ENCODE results near the gene MBNL3. TPM values are rescaled to one million over a fixed set of nuclear protein-coding genes. Genes with fewer than 3 reads are reported as not detected.

MBNL3 gene
- total RNA-seq, 2 donors from 2014 or later: 36.8 to 40.5 TPM

DNA sequence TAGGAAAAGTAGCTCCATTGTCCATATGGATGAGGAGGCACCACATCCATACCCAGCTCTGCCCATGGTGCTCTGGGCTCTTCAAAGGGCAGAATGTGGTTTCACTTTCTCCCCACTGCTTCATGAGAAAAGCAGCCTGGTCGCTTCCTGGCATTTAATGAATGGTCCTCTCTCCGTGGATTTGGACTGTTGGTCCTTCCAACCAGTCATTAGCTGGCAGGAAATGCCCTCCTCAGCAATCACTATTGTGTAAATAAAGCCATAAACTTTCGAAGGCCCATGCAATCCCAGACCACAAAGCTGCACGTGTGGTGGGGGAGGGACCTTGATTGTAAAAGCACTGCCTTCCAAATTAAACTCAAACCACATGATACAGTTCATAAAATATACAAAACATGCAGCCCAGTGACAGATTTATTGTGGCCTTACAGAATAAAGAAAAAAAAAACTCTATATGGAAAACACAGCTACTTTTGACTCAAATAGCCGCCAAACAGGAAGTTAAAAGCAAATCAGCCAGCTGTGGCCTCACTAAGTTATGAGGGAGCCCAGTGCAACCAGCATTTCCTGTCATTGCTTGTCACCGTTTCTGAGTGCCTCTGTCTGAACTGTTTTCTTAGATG, 8.1 kb downstream of the MBNL3 start:
- no peaks in the 10 kb centered on the region for H3K9me3 ChIP-seq
- no peaks in the 10 kb centered on the region for H3K36me3 ChIP-seq
- H3K4me1 ChIP-seq: peaks cover 5% of the 10 kb centered on the region
- peak overlapping the region; percentile 60 for H3K27ac ChIP-seq
- intact Hi-C loops (cut with DNase I): no loop called here
- peak overlapping the region; percentile 16 for H3K4me3 ChIP-seq
- peak; percentile 69 for DNase-seq
- TF ChIP-seq, protein P1, sequence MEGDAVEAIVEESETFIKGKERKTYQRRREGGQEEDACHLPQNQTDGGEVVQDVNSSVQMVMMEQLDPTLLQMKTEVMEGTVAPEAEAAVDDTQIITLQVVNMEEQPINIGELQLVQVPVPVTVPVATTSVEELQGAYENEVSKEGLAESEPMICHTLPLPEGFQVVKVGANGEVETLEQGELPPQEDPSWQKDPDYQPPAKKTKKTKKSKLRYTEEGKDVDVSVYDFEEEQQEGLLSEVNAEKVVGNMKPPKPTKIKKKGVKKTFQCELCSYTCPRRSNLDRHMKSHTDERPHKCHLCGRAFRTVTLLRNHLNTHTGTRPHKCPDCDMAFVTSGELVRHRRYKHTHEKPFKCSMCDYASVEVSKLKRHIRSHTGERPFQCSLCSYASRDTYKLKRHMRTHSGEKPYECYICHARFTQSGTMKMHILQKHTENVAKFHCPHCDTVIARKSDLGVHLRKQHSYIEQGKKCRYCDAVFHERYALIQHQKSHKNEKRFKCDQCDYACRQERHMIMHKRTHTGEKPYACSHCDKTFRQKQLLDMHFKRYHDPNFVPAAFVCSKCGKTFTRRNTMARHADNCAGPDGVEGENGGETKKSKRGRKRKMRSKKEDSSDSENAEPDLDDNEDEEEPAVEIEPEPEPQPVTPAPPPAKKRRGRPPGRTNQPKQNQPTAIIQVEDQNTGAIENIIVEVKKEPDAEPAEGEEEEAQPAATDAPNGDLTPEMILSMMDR (IDR thresholded peaks at IDR 0.05): no peak
- H3K27me3 ChIP-seq: no peaks in the 10 kb centered on the region
- H3K9ac ChIP-seq (ENCODE audit: low read depth in 2 of 2, low read length in 2 of 2): peak overlapping the region in 1 of 2 donors; percentile 57

DNA sequence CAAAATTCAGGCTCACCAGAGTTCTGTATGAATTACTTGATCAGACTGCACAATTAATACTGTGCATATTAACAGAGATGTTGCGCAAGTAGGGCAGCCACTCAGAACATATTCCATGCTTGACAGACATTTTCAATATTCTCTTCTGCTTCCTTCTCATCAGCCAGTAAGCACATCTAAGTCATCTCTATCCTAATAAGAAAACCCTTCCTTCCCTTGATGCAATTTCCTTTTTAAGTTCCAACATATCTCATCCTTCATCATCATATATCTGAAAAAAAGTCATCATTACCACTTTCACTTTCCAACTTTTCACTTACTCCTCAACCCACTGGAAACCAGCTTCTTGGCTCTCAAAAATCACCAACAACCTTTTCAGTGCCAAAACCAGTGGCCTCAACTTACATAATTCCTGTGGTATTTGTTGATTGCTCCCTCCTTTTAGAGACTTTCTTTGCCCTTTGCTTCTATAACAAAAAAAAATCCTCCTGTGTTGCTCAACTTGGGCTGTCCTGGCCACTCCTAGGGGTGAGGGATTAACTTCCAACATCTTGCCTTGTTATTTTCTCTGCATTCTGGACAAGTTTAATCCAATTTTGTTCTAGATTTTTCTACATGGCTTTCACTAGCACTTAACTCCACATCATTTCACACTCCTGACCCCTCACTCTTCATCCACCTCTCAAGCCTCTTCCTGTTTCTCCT, 14.1 kb downstream of the MBNL3 start:
- intact Hi-C loops (cut with DNase I): no loop called here
- no peak overlapping the region for H3K4me3 ChIP-seq
- H3K9me3 ChIP-seq: no peaks in the 10 kb centered on the region
- no peaks in the 10 kb centered on the region for H3K4me1 ChIP-seq
- H3K9ac ChIP-seq (ENCODE audit: low read depth in 2 of 2, low read length in 2 of 2): no peak overlapping the region
- DNase-seq: no peak
- no peaks in the 10 kb centered on the region for H3K27me3 ChIP-seq
- H3K27ac ChIP-seq: no peak overlapping the region
- TF ChIP-seq, protein P1 (IDR thresholded peaks at IDR 0.05): no peak
- no peaks in the 10 kb centered on the region for H3K36me3 ChIP-seq

DNA sequence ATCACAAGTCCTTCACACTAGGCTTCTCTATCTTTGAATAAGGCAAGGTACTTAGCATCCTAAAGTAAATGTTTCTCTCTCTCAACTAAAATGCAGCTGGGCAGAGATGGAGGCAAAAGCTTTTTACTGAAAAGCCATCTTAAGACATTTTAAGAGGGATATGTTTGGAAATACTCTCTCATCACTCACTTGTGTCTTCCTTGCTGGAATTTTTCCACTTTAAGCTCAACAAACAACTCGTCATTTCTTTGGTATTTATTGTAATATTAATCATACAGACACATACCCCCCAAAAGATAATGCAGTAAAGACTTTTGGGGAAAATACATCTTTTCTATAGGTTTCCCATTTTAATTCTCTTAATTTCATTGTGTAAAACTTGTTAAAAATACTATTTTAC, 16.4 kb downstream of the MBNL3 start:
- Histone ChIP-seq H3K4me1 (no peaks in the 10 kb centered on the region), H3K4me3 (no peak overlapping the region), H3K27ac (no peak overlapping the region), H3K36me3 (no peaks in the 10 kb centered on the region), H3K9me3 (no peaks in the 10 kb centered on the region), H3K9ac (ENCODE audit: low read depth in 2 of 2, low read length in 2 of 2) (no peak overlapping the region), H3K27me3 (no peaks in the 10 kb centered on the region)
- intact Hi-C loops (cut with DNase I): no loop called here
- TF ChIP-seq, protein P1 (IDR thresholded peaks at IDR 0.05): no peak
- no peak for DNase-seq

DNA sequence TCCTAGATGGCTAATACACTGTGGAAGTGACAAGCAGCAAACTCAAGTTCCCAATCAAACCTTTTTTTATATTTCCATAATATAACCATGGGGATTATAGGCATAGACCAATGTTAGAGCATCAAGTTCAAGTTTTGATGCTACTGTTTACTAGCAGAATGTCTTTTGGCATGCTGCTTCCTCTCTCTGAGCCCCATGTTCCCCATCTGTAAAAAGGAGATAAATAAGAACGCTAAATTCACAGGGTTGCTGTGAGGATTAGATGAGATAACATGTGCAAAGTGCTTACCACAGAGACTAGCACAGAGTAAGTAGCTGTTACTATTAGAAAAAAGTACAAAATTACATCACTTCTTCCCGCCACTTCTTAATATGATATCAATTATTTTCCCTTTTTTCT, 18.0 kb downstream of the MBNL3 start:
- DNase-seq: no peak
- TF ChIP-seq, protein P1 (IDR thresholded peaks at IDR 0.05): no peak
- H3K9me3 ChIP-seq: no peaks in the 10 kb centered on the region
- H3K27me3 ChIP-seq: no peaks in the 10 kb centered on the region
- no peaks in the 10 kb centered on the region for H3K4me1 ChIP-seq
- H3K4me3 ChIP-seq: no peak overlapping the region
- no peak overlapping the region for H3K27ac ChIP-seq
- intact Hi-C loops (cut with DNase I): no loop called here
- no peaks in the 10 kb centered on the region for H3K36me3 ChIP-seq
- no peak overlapping the region for H3K9ac ChIP-seq (ENCODE audit: low read depth in 2 of 2, low read length in 2 of 2)

DNA sequence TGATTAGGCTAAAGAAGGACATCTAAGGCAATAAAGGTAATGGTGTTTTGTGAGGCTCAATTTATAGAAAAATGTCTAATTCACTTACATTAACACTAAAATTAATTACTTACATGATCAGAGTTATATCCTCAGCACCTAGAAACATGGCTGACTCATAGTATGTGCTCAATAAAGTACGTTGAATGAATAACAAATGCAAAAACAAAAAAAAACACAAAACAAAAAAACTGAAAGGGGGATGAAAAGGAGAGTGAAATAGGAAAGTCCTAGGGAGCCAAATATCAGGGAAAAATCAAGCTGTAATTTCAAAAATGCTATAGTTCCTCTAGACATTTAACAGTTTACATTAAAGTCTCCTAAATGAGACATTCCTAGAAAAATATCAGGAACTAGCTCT, 18.7 kb downstream of the MBNL3 start:
- intact Hi-C loops (cut with DNase I): no loop called here
- Histone ChIP-seq H3K9ac (ENCODE audit: low read depth in 2 of 2, low read length in 2 of 2) (no peak overlapping the region), H3K36me3 (no peaks in the 10 kb centered on the region), H3K9me3 (no peaks in the 10 kb centered on the region), H3K27ac (no peak overlapping the region), H3K4me3 (no peak overlapping the region), H3K4me1 (no peaks in the 10 kb centered on the region), H3K27me3 (no peaks in the 10 kb centered on the region)
- TF ChIP-seq, protein P1 (IDR thresholded peaks at IDR 0.05): no peak
- DNase-seq: no peak

All from colonic mucosa (tissue), 4 donors.